SK-N-SH (cell line): ENCODE results near the gene ELK1.

Source experiments
- CTCF ChIP-seq: fragments of 200-600 bp; sonication (generic); IDR thresholded peaks from 2 replicates; pipeline ENCODE4 v1.6.1; 2017; ENCODE audit warnings: antibody characterized with exemption, mild to moderate bottlenecking, moderate library complexity
- FOXJ3 ChIP-seq: sonication (generic); formaldehyde crosslinking; IDR thresholded peaks from 2 replicates; pipeline ENCODE4 v1.5.1; 2020; ENCODE audit warnings: mild to moderate bottlenecking, missing genetic modification reagents
- FOXM1 ChIP-seq: IDR thresholded peaks from 2 replicates; pipeline ENCODE4 v1.4.0; 2012; ENCODE audit warnings: low read depth, mild to moderate bottlenecking
- GABPA ChIP-seq: IDR thresholded peaks from 2 replicates; pipeline ENCODE4 v1.4.0; 2012; ENCODE audit warnings: low read depth, mild to moderate bottlenecking
- GATA2 ChIP-seq: sonication (generic); formaldehyde crosslinking; IDR thresholded peaks from 2 replicates; pipeline ENCODE4 v1.5.0; 2020; ENCODE audit warnings: mild to moderate bottlenecking, missing genetic modification reagents
- POLR2AphosphoS5 ChIP-seq: IDR thresholded peaks from 2 replicates; pipeline ENCODE4 v1.6.1; 2012; ENCODE audit warnings: low read depth, low read length
- RAD21 ChIP-seq: IDR thresholded peaks from 2 replicates; pipeline ENCODE4 v1.6.1; 2012; ENCODE audit warnings: mild to moderate bottlenecking, low read length
- RCOR1 ChIP-seq: fragments of 150-350 bp; IDR thresholded peaks from 2 replicates; pipeline ENCODE4 v1.6.1; 2017; ENCODE audit warnings: antibody characterized with exemption, low read length
- REST ChIP-seq: IDR thresholded peaks from 2 replicates; pipeline ENCODE4 v1.6.1; 2012; ENCODE audit warnings: mild to moderate bottlenecking, low read depth, low read length, moderate library complexity
- SMC3 ChIP-seq: IDR thresholded peaks from 2 replicates; pipeline ENCODE4 v1.6.1; 2012; ENCODE audit warnings: low read depth, low read length, improper control_type of control experiment
- TEAD4 ChIP-seq: IDR thresholded peaks from 2 replicates; pipeline ENCODE4 v1.4.0; 2012; ENCODE audit warnings: mild to moderate bottlenecking, borderline replicate concordance; ENCODE audit not compliant: insufficient read depth

- TF ChIP-seq POLR2AphosphoS5 (no peak), RAD21 (no peak), FOXJ3 (CRISPR knock-in tag) (no peak), CTCF (no peak), GABPA (no peak), TEAD4 (no peak), GATA2 (CRISPR knock-in tag) (no peak), SMC3 (no peak), FOXM1 (no peak), REST (no peak), RCOR1 (no peak)
Observed at GRCh38 chrX:47659421-47659726, 9.0 kb upstream of the ELK1 start.
